Forelimb muscle (tissue), 1 donor: Measurements from ENCODE around the gene UCN3. TPM values are rescaled to one million over a fixed set of nuclear protein-coding genes. Genes with fewer than 3 reads are reported as not detected.

Experiments
- DNase-seq: peaks from one replicate; pipeline ENCODE4 v3.0.0-alpha.2; 2013; ENCODE audit warnings: low read depth
- polyA plus RNA-seq: library from polyadenylated mRNA; unstranded; fragments of 120-200 nt; gene quantifications from one replicate; pipeline ENCODE4 v1.2.1, GENCODE V29; 2013; ENCODE audit not compliant: insufficient read length

UCN3 gene, protein sequence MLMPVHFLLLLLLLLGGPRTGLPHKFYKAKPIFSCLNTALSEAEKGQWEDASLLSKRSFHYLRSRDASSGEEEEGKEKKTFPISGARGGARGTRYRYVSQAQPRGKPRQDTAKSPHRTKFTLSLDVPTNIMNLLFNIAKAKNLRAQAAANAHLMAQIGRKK
- not detected for polyA plus RNA-seq

DNA sequence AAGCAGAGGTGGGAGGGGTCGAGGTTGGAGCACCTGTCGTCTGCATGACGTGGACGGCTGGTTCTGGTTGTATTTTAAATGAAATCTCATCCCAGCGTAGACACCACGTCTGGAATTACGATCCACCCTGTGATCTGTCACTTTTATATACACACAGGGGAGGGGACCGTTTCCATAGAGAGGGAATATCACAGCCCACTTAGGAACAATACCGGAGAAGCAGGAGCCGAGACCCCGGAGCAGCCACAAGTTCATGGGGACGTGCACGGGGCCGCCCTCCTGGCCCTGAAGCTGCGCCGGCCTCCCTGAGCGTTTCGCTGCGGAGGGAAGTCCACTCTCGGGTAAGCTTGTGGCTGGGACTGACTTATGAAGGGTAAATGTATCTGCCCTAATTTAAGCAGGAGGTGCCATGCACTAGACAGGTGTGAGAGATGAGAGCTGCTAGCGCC lies at the start of gene UCN3:
Gene UCN3, plus strand, starts transcription at position 77 of the 449 bp plus-strand sequence. CDS start 8,755 bp downstream, outside the sequence.
- DNase-seq, result no peak

DNA sequence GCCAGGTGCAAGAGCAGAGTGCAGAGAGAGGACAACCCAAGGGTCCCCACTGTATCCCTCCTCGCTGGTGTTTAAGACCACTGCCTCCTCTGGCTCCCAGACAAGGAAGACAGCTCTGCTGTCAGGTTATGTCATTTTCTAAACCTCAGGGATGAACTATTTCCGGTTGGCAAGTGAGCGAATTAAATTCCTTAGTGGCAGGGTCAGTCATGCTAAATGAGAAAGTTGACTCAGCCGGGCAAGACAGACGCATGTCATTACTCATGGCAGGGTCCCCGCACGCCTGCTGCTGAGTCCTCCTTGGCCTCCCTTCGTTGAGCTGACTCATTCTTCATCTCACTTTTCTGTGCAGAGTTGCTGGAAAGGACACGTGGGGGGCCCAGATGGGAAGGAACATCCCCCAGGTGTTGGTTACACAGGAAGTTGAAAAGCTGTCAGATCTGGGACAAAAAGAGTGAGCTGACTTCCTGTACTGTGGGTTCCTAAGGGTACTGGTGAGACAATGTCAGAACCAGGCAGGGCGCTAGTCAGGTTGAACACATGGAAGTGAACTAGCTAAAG lies 47.1 kb upstream of the UCN3 start:
- DNase-seq, result no peak

DNA sequence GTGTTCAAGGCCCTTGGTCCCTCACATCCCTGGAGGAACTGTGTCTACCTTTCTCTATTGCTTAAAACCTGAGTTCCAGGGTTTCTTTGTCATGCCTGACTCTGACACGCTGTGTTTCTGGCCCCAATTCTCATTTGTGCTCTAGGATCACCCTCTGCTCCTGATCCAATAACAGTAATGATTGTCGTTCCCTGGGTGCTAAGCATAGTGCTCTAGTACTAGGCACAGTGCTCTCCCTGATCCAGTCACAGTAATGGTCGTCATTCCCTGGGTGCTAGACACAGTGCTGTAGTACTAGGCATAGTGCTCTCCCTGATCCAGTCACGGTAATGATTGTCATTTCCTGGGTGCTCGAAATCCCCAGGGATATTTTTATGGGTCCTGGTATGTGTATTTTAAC lies 46.6 kb upstream of the UCN3 start:
- DNase-seq, result no peak

DNA sequence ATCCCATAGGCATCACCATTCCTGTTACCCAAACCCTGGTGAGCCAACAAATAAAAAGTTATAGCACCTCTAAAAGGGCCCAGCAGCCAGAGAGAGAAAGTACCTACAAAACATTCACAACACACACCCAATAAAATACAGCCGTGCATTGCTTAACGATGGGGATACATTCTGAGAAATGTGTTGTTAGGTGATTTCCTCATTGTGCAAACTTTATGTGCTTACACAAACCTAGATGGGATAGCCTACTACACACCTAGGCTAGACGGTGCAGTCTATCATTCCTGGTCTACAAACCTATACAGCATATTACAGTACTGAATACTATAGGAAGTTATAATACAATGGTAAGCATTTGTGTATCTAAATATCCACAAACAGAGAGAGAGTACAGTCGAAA lies 44.9 kb upstream of the UCN3 start:
- DNase-seq, result no peak

DNA sequence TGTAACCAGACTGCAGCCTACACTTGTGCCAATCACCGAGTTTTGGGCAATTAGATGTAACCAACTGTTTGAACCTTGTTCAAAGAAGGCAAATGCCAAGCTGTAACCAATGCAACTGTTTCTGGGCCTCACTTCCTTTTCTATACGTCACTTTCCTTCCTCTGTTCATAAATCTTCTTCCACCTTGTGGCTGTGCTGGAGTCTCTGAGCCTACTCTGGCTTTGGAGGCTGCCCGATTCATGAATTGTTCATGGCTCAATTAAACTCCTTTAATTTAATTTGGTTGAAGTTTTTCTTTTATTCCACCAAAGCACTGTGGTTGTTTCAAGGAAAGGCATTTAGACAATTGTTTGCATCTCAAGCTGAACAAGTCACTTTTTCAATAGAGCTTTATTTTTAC lies 43.5 kb upstream of the UCN3 start:
- DNase-seq, result no peak

DNA sequence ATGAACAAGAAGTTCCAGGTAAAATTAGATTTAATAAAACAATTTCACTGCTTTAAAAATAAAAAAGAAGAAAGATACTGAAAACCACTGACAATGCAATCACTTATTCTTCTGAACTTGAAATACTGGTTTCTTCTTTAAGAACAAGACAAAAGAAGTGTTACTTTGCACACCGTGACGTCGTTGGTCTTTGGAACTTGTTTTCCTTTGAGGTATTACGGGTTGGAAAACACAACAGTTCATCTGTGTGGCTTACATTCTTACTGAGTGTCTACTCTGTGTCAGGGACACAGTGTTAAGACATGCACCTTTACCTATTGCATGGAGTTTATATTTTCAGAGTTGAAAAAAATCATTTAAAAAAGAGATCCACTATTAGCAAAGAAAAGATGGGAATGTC lies 41.3 kb upstream of the UCN3 start:
- DNase-seq, result no peak

DNA sequence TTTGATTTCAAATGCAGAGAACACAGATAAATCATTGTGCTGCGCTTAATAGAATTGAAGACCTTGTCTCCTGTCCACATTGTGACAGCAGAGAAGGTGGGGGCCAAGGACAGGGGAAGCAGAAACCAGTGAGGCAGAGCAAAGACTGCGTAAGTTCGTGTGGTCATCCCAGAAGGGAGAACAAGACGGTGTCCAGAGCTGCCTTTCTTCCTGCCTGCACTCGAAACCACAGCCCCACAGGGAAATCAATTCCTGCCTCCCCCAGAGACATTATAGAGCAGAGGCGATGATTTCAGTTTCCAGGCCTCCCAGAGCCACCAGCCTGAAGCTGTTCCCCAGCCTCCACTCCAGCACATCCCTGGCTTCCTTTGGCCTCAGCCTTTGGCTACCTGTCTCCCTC lies 39.7 kb upstream of the UCN3 start:
- no peak for DNase-seq

DNA sequence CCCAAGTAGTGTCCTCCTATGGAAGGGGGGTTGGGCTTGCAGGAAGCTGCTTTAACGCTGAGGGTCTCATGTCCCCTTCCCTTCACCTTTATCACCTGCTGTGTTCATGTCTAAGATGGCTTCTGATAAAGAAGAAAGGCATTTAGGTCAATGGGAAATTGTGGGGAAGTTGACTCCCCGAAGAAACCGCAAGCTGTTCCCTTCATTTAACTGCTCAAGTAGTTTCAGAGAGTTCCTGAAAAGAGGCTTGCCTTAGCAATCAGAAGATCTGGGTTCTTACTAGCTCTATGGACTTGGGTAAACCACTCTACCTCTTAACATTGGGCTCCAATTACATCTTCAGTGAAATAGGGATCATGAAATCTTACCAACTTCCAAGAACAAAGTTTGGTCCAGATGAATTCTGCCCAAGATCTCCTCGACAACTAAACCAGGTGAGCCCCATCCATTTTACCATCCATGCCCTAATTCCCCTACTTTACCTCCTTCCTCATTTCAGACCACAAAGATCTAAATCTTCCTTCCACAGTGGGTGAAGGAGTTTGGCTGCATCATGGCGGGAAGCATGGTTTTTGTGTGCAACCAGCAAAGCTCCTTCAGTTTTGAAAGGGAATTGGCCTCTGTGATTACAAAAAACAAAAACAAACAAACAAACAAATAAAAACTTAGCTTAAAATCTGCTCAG lies 30.4 kb upstream of the UCN3 start:
- DNase-seq, result no peak

DNA sequence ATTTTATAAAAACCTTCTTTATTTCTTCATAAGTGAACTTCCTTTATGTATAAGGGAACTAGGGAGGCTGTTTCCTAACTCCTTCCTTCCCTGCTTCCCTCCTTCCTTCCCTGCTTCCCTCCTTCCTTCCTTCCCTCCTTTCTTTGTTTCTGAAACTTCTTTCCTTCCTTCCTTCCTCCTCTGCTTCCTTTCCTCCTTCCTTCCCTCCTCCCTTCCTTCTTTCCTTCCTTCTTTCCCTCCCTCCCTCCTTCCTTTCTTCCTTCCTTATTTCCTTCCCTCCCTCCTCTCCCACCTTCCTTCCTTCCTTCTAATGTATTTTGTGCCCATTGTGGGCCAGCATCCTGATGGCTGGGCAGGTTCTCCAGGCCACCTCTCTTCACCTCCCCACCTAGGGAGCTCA lies 26.8 kb upstream of the UCN3 start:
- no peak for DNase-seq

DNA sequence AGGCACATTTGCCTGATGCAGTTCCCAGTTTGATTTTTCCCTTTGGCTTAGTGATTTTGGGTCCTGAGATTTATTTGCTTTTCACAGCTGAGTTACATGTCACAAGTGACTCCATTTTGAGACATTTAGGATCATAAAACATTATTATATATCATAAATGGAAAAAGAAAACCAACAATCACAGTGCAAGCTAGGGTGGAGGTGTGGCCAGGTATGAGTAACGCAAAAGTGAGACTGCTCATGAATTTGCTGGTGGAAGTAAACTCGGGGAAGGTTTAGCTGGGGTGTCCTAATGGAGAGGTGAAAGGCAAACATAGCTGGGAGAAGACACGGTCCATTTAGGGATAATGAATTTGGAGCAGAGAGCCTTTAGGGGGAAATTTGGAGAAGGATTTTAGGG lies 21.7 kb upstream of the UCN3 start:
- no peak for DNase-seq

DNA sequence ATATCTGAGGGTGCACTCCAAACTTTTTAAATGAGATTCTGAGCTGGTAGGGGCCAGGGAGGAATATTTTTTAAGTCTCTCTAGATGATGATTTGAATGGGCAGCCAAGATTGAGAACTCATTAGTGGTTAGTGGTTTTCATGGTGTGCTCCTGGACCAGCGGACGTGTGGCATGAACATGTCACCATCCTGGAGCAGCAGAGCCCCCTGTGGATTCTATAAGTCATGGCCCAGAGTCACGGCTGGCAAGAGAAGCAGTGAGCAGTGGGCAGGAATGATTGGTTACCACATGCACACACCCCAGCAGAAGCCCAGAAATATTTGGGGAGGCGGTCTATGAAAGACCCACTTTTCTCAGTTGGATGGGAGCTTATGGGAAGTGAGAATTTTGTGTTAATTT lies 21.2 kb upstream of the UCN3 start:
- no peak for DNase-seq

DNA sequence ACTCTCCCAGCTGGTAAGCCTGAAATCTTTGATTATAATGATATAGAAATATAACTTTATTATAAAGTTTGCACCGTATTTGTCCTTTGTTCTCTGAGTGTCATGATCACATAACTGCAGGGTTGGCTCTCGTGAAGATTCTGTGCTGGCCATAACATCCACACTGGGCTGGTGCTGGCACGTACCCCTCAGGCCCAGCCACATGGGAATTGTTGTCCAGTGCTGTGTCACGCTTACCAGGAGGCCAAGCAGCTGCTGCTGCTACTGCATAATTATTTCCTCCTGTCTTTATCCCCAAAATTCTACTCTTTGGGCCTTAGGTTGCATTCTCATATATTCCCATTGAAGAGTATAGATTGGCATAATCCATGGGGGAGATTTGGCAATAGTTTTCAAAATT lies 20.8 kb upstream of the UCN3 start:
- DNase-seq, result no peak

DNA sequence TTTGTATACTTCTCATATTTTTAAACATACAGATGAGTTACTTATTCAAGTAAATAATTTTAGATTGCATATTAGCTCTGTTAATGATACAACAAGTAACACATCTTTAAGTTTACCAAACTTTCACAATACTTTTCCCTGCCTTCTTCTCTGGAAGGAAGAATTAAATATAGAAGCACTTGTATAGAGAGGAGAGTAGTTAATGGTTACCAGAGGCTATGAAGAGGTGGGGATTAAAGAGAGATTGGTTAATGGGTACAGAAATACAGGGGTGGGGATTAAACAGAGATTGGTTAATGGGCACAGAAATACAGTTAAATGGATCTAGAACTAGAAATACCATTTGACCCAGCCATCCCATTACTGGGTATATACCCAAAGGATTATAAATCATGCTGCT lies 20.0 kb upstream of the UCN3 start:
- DNase-seq, result no peak

DNA sequence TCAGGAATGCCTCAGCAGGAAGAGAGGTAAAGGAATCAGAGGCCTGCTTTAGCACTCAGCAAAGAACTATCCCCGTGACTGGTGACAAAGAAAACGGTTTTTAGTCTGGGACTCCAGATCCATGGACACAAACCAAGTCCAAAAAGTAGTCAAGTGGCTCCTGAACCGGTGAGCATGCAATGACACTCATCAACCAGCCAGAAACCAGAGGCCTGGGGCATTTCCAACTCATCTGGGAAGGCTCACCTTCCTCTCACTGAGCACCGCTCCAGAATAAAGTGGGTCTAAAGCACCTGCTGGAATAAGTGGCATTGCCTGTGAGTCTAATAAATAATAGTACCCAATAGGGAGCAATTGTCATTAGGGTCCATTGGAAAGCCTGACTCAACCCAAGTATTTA lies 17.9 kb upstream of the UCN3 start:
- no peak for DNase-seq

DNA sequence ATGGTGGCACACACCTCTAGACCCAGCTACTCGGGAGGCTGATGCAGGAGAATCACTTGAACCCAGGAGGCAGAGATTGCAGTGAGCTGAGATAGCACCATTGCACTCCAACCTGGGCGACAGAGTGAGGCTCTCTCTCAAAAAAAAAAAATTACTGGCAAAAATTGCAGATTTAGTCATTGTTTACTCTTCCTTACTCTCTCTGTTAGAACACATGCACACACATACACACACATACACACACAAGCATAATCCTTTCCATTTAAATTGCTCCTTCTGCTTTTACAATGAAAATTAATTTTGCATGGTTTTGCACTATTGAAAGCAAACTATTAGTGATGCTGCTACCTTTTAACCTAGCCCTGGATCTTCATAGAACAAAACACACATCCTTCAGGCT lies 15.4 kb upstream of the UCN3 start:
- DNase-seq, result no peak

DNA sequence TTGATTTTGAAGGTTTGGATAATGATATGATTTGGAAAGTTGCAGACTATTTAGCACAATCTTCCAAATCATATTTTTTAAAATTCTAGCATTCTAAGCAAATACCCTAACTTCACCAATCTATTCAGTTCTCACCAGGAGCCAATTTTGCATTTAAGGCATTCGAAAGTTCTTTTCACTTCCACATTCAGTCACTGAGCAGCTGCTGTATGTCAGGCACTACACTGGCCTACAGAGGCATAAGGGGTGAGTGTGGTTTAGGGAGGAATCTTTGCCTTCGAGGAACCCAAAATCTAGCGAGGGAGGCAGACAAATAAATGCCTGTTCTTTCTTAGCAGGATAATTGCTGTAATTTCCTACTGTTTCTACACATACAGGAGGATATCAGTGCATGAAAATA lies 10.7 kb upstream of the UCN3 start:
- no peak for DNase-seq

DNA sequence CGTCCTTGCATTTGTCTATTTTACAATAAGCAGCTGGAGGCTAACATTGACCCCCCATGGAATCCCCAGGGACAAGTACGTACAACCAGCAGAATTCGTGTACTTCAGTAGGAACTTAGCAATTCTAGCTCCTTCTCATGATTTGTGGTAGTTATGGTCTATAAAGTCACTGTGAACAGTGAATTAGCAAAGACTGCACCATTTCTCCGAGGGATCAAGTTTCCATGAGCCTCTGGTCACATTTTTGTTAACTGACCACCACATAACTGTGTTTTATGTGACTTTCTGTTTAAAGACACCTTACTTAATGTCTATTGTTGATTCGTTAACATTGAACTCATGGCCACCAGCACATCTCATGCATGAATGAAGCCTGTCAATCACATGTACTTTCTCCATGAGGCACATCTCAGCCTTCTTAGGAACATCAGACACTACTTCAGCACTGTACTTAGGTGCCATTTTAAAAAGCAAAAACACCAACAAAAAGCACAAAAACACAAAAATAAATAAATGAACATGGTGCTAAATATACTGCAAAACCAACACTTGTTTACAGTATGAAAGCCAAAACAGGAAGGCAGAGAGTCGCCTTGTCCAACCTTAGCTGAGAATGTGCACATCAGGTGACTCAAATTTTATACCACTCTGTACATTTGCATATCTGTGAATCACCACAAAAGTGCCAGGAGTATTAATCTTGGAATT lies 9.0 kb upstream of the UCN3 start:
- no peak for DNase-seq

DNA sequence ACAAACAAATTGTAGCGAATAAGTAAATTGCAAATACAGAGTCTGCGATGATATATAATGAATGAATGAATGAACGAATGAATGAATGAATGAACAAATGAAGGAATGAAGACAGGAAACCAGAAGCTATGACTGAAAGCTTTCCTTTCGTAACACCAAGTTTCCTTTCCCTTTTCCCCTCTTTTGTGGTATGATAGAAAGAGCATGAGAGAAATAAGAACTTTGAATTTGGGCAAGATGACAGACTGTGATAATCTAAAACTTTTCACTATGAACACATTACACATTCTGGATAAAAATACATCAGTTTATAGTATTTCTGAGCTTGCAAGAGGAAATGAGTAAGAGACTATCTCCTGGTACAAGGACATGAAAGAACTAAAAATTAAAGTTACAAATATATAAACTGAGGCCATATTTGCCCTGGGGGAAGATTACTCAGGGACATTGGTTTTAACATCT lies 8.4 kb upstream of the UCN3 start:
- no peak for DNase-seq

DNA sequence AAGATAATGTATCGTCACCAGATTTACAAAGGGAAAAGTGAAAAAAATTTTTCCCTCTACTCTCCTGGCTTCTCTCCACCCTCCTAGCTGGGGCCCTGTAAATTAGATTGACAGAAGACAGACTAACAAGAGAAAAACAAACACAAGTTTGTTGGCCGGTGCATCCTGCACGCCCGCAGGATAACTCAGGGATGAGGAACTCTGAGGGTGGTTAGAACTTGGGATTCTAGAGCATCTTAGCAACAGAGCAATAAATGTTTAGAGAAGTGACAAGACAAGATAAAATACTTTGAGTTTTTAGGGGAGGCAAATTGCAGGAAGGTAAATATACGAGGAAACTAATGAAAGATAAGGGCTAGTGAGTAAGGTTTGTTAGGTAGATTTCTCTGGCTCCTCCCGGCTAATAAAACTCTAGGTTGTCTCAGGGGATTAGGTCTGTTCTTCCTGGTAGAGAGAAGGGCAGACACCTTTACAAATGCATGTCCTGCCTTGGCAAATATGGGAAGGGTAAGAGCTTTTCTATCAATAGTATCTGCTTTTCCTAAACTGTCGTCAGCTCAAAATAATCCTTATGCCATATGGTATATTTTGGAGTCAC lies 4.3 kb upstream of the UCN3 start:
- DNase-seq, result no peak

DNA sequence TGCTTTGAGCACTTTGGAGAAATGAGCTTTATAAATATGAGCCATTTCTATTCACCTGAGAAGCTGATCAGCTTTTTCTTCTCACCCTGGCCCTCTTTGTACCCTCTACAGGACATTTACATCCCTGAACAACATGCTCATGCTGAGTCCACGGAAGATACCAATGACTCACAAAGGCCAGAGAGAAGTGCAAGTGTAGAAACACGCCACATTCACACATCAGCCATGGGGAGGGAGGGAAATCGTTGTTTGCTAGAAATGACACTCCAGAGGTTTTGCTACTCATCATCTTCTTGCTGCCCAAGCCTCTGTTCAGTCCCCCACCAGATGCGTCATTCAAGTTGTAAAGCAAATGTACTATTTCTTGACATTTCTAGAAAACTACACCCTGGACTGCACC lies 2.8 kb upstream of the UCN3 start:
- DNase-seq, result no peak

DNA sequence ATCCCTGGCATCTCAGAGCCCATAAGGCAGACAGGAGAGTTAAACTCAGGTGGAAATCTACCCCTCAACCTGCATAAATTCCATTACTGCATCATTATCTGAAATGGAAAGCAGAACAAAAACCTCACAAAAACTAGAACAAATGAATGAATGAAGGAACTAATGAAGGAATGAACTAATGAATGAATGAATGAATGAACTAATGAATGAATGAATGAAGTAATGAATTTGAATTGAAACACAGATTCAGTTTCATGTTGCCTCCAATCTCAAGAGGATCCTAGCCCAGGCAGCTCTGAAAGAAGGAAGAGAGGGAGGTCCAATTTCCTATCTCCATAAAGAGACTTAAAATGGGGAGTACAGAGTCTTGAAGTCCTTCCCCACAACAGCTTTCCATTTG lies 1.9 kb upstream of the UCN3 start:
- DNase-seq, result no peak

DNA sequence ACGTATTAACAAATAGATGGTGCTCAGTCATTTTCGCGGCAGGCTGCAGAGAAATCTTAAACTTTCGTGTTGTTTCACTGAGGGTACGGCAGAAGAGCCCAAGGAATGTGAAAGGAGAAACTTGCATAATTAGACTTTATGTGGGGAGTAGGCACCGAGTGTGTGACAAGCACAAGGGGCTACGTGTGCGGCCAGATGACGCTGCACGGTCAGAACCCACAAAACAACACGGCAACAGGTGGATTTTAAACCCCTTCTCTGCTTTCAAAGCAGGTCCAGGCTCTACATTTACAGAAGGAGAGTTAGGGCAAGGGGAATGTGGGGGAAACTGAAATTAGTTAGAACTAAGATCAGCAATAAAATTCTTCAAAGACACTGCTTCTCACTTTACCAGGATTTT lies 392 bp upstream of the UCN3 start:
- no peak for DNase-seq
